ENCODE data around the gene GNPAT. TPM values are rescaled to one million over a fixed set of nuclear protein-coding genes. Genes with fewer than 3 reads are reported as not detected.

The GNPAT gene
- total RNA-seq, 4 donors from 2014 or later = 34.8 to 55.4 (median 37.5) TPM

DNA sequence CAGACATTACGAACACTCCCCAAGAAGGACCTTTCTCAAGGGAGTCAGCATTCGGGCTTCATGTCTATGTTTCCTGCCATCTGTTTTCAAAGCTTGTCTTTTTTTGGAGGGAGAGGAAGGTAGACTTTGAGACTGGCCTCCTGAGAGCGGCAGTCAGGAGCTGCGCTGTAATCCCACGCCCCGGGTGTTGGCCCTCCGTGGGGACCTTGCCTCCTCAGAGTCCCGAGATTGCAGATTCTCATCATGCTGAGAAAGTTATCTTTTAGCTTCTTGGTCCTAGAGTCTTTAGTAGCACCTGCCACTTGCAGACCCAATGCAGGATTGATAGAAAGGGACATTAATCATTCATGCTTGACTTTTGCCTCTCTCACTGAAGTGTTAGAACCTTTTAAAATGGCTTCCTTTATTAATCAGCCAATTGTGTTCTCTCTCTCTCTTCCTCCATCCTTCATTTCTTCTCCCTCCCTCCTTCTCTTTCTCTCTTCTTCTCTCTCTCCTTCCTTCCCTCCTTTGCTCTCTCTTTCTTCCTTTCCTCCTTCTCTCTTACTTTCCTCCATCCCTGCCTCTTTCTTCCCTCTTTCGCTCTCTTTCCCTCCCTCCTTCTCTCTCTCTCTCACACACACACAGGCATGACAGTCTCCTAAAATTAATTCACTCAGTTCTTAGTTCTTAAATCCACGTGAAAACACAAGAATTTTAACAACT is 25.2 kb upstream of the GNPAT start:
- TF ChIP-seq CTCF (IDR thresholded peaks at IDR 0.05; ENCODE audit: low read depth) = no peak

GRCh38 chr1:231216498-231216897 is 24.5 kb upstream of the GNPAT start:
- TF ChIP-seq CTCF (IDR thresholded peaks at IDR 0.05; ENCODE audit: low read depth) = no peak

DNA sequence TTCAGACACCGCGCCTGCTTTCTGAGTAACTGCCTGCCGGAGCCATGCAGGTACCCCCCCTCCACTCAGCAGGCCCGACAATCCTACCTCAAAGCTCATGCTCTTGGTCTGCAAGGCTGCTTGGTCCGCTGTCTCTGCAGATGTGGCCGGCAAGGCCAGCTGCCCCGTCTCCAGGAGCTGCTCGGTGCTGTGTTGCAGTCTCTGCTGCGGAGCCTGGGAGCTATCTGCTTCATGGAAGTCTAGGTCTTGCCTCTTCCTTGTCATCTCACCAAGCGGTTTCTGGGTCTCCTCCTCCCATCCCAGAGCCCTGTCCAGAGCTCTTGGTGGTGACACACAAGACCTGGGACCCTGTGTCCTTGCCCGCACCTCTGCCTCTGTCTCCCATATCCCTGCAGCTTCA is 24.0 kb upstream of the GNPAT start:
- TF ChIP-seq CTCF (IDR thresholded peaks at IDR 0.05; ENCODE audit: low read depth) = no peak

- no peak for TF ChIP-seq CTCF (IDR thresholded peaks at IDR 0.05; ENCODE audit: low read depth)
These were observed 22.9 kb upstream of the GNPAT start for GRCh38 chr1:231218078-231218477.

GRCh38 chr1:231219422-231220401 is 21.3 kb upstream of the GNPAT start:
- no peak for TF ChIP-seq CTCF (IDR thresholded peaks at IDR 0.05; ENCODE audit: low read depth)

DNA sequence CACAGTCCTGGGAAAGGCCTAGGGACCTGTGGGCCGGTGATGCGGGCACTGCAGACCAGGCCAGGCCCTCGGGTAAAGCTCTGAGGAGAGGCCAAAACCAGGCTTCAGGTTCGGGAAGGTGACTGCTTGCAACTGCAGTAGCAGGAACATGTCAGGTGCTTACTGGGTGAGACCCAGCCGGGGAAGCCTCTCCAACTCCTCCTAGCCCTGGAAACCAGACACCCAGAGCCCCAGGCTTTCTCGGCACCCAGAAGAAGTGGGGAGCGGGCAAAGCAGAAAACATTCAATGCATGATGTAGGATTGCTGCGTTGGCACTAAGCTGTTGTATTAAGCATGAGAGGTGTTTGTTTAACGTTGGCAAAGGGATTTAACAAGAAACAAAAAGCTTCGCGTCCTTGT is 20.2 kb upstream of the GNPAT start:
- TF ChIP-seq CTCF (IDR thresholded peaks at IDR 0.05; ENCODE audit: low read depth) = no peak

GRCh38 chr1:231226156-231226555 is 14.9 kb upstream of the GNPAT start:
- TF ChIP-seq CTCF (IDR thresholded peaks at IDR 0.05; ENCODE audit: low read depth) = no peak
